ENCODE data around the gene WDPCP. TPM values are rescaled to one million over a fixed set of nuclear protein-coding genes. Genes with fewer than 3 reads are reported as not detected.

WDPCP gene
- total and polyA plus RNA-seq, 2 of the 4 experiments (the other 2 are of a cell fraction): 2.2 to 10.2 TPM

DNA sequence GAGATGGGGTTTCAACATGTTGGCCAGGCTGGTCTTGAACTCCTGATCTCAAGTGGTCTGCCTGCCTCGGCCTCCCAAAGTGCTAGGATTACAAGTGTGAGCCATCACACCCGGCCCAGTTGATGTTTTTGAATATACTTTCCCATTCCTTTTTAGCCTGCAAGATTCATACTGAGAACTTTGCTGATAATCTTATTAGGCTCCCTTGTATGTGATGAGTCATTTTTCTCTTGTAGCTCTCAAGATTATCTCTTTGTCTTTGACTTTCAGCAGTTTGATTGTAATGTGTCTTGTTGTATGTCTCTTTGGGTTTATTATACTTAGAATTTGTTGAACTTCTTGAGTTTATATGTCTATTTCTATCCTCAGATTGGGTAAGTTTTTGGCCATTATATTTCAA lies 456.3 kb downstream of the WDPCP start:
- H3K14ac ChIP-seq (replicated peaks; ENCODE audit: low read depth, low read length): no peak overlapping the region
- no peak overlapping the region for H2AK9ac ChIP-seq (replicated peaks; ENCODE audit: low read depth, low read length, poor library complexity)
- H3K9ac ChIP-seq (ENCODE audit: low read depth, low read length): no peak overlapping the region
- H3K9me3 ChIP-seq (ENCODE audit: control insufficient read depth, insufficient read depth, low read length): 0 out of 2 replicates have a peak, but pooled peaks cover 2% of the 10 kb centered on the region
- no peak overlapping the region for H3K4me3 ChIP-seq (ENCODE audit: insufficient read depth, low read depth, low read length)
- H4K20me1 ChIP-seq (ENCODE audit: insufficient read depth, low read length): no peaks in the 10 kb centered on the region
- H3K9me1 ChIP-seq (ENCODE audit: insufficient read depth, low read length): no peaks in the 10 kb centered on the region; the same call in 1 of the 2 replicates
- no peaks in the 10 kb centered on the region for H3K79me1 ChIP-seq (ENCODE audit: low read depth in 1 of 2, low read length in 2 of 2)
- no peak overlapping the region for H4K8ac ChIP-seq (ENCODE audit: low read depth in 2 of 2, low read length in 2 of 2)
- in situ Hi-C loops (cut with MboI; ENCODE audit: low sequenced_read_pairs): no loop called here
- no peak overlapping the region for H3K56ac ChIP-seq (ENCODE audit: extremely low read depth, insufficient read depth, low read length)
- H2BK5ac ChIP-seq (ENCODE audit: low read depth, low read length, poor library complexity, severe bottlenecking): no peak overlapping the region
- no peaks in the 10 kb centered on the region for H3K4me1 ChIP-seq (ENCODE audit: control insufficient read depth, insufficient read depth, low read length)
- H4K5ac ChIP-seq (ENCODE audit: low read depth, low read length): no peak overlapping the region
- H3K36me3 ChIP-seq (ENCODE audit: control insufficient read depth, insufficient read depth, low read length): no peaks in the 10 kb centered on the region
- H2AK5ac ChIP-seq (ENCODE audit: low read depth, low read length): no peak overlapping the region
- no peak for DNase-seq
- ChIA-PET POLR2A (ENCODE audit: unreplicated experiment) (no interaction called here), CTCF (interaction anchor here (0.6 to 1.0 kb wide), 3 partner anchors 18 to 412 kb away, joined by 3 to 4 read pairs (median 4); no protein-coding TSS in a partner anchor)
- dilution Hi-C loops (cut with HindIII; ENCODE audit: low sequenced_read_pairs, unreplicated experiment): no loop called here
- no peak overlapping the region for H3K4me2 ChIP-seq (ENCODE audit: low read depth, low read length)
- H3K4ac ChIP-seq (ENCODE audit: low read depth, low read length): no peak overlapping the region
- no peak for ATAC-seq (ENCODE audit: low read depth)
- 80% methylated on average over 1 of the region's 2 CpGs; no CpG with 5 or more reads in 1 of the 2 experiments for WGBS, 2 experiments (ENCODE audit: extremely low coverage in 2 of 2, insufficient read length in 1 of 2)
- no peak overlapping the region for H3K18ac ChIP-seq (ENCODE audit: low read depth, low read length)
- no peak overlapping the region for H2BK120ac ChIP-seq (ENCODE audit: low read depth, low read length)
- BruUV-seq (replicated peaks): no TSS peak
- no peak overlapping the region for H3K23ac ChIP-seq (ENCODE audit: low read depth, low read length)
- H3K27ac ChIP-seq (ENCODE audit: insufficient read depth, low read length): no peak overlapping the region
- H2BK15ac ChIP-seq (ENCODE audit: low read depth, low read length): no peak overlapping the region
- no peaks in the 10 kb centered on the region for H3K27me3 ChIP-seq (ENCODE audit: control insufficient read depth, insufficient read depth, low read length)
- intact Hi-C loops (cut with micrococcal nuclease): no loop called here
- H2AFZ ChIP-seq (replicated peaks; ENCODE audit: low read length, poor library complexity): no peak overlapping the region
- no peak for TF ChIP-seq RCOR1 (IDR thresholded peaks at IDR 0.05; ENCODE audit: insufficient replicate concordance, low read length)
- TF ChIP-seq FOS (IDR thresholded peaks at IDR 0.05; ENCODE audit: low read depth, low read length): no peak
- no peak for TF ChIP-seq RAD21 (IDR thresholded peaks at IDR 0.05; ENCODE audit: low read length)
- TF ChIP-seq ELK1 (IDR thresholded peaks at IDR 0.05; ENCODE audit: borderline replicate concordance, low read depth, low read length): no peak
- TF ChIP-seq CEBPB (IDR thresholded peaks at IDR 0.05; ENCODE audit: low read depth, low read length): no peak
- TF ChIP-seq CHD1 (IDR thresholded peaks at IDR 0.05; ENCODE audit: low read depth, low read length): no peak
- TF ChIP-seq SMC3 (IDR thresholded peaks at IDR 0.05; ENCODE audit: low read depth, low read length): no peak
- no peak for TF ChIP-seq POLR2A (IDR thresholded peaks at IDR 0.05; ENCODE audit: low read depth, low read length)
- no peak for TF ChIP-seq NFE2L2 (IDR thresholded peaks at IDR 0.05; ENCODE audit: low read depth, low read length)
- TF ChIP-seq USF2 (IDR thresholded peaks at IDR 0.05; ENCODE audit: low read depth, low read length): no peak
- TF ChIP-seq RFX5 (IDR thresholded peaks at IDR 0.05; ENCODE audit: low read depth, low read length): no peak
- TF ChIP-seq MAFK (IDR thresholded peaks at IDR 0.05; ENCODE audit: low read depth, low read length): no peak
- TF ChIP-seq, protein P1, sequence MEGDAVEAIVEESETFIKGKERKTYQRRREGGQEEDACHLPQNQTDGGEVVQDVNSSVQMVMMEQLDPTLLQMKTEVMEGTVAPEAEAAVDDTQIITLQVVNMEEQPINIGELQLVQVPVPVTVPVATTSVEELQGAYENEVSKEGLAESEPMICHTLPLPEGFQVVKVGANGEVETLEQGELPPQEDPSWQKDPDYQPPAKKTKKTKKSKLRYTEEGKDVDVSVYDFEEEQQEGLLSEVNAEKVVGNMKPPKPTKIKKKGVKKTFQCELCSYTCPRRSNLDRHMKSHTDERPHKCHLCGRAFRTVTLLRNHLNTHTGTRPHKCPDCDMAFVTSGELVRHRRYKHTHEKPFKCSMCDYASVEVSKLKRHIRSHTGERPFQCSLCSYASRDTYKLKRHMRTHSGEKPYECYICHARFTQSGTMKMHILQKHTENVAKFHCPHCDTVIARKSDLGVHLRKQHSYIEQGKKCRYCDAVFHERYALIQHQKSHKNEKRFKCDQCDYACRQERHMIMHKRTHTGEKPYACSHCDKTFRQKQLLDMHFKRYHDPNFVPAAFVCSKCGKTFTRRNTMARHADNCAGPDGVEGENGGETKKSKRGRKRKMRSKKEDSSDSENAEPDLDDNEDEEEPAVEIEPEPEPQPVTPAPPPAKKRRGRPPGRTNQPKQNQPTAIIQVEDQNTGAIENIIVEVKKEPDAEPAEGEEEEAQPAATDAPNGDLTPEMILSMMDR (conservative IDR thresholded peaks at IDR 0.05; ENCODE audit: low read depth, low read length): no peak
- TF ChIP-seq MXI1 (IDR thresholded peaks at IDR 0.05; ENCODE audit: borderline replicate concordance, low read depth, low read length): no peak
- TF ChIP-seq BHLHE40 (IDR thresholded peaks at IDR 0.05; ENCODE audit: low read depth, low read length): no peak
- no peak for TF ChIP-seq MAZ (IDR thresholded peaks at IDR 0.05; ENCODE audit: borderline replicate concordance, low read depth, low read length)
- no peak overlapping the region for H2BK20ac ChIP-seq (ENCODE audit: low read depth, low read length)
- no peak overlapping the region for H4K91ac ChIP-seq (ENCODE audit: insufficient read depth, low read depth, low read length)

Data from IMR-90 (cell line).